Liver (tissue), 9 donors: Measurements from ENCODE around the gene AATF. TPM values are rescaled to one million over a fixed set of nuclear protein-coding genes. Genes with fewer than 3 reads are reported as not detected.

Experiments
- DNase-seq: peaks from one replicate; pipeline ENCODE4 v3.0.0-alpha.2; 2017; ENCODE audit warnings: low spot score
- H3K27ac ChIP-seq, 2 donors: one replicate each; pipeline ENCODE4 v1.7.0; 2013; ENCODE audit warnings: inconsistent platforms in 2 of 2, low read length in 2 of 2, control low read depth in 1 of 2, low read depth in 1 of 2, mild to moderate bottlenecking in 1 of 2
- H3K27me3 ChIP-seq, 4 donors: one replicate each; pipeline versions ENCODE4 v1.6.1 to v1.7.0; 2013; ENCODE audit warnings: low read length in 3 of 4, inconsistent platforms in 1 of 4, mild to moderate bottlenecking in 1 of 4, moderate library complexity in 1 of 4; ENCODE audit not compliant: control insufficient read depth in 4 of 4, insufficient read depth in 4 of 4
- H3K36me3 ChIP-seq, 4 donors: one replicate each; pipeline versions ENCODE4 v1.6.1 to v1.7.0; 2013; ENCODE audit warnings: low read length in 3 of 4, mild to moderate bottlenecking in 3 of 4, low read depth in 1 of 4, moderate library complexity in 1 of 4; ENCODE audit not compliant: control insufficient read depth in 4 of 4, insufficient read depth in 3 of 4
- H3K4me1 ChIP-seq, 4 donors: one replicate each; pipeline versions ENCODE4 v1.6.1 to v1.7.0; 2013; ENCODE audit warnings: low read length in 3 of 4, mild to moderate bottlenecking in 3 of 4, moderate library complexity in 1 of 4; ENCODE audit not compliant: control insufficient read depth in 4 of 4, insufficient read depth in 4 of 4
- H3K4me3 ChIP-seq, 3 donors: one replicate each; pipeline versions ENCODE4 v1.6.1 to v1.7.0; 2013; ENCODE audit warnings: low read length in 3 of 3, control low read depth in 1 of 3, low read depth in 1 of 3, mild to moderate bottlenecking in 1 of 3
- H3K9ac ChIP-seq, 2 donors: one replicate each; pipeline ENCODE4 v1.7.0; 2013; ENCODE audit warnings: low read length in 2 of 2, mild to moderate bottlenecking in 2 of 2, moderate library complexity in 2 of 2, control low read depth in 1 of 2, low read depth in 1 of 2
- H3K9me3 ChIP-seq, 4 donors: one replicate each; pipeline versions ENCODE4 v1.6.1 to v1.7.0; 2013; ENCODE audit warnings: low read length in 3 of 4; ENCODE audit not compliant: control insufficient read depth in 4 of 4
- EGR1 ChIP-seq, 2 donors: IDR thresholded peaks; 2 replicates each; pipeline ENCODE4 v1.6.1; 2016 to 2018; ENCODE audit warnings: antibody characterized with exemption in 2 of 2, low read depth in 2 of 2
- FOXA1 ChIP-seq: IDR thresholded peaks from 2 replicates; pipeline ENCODE4 v1.6.1; 2016; ENCODE audit warnings: antibody characterized with exemption
- FOXA2 ChIP-seq: IDR thresholded peaks from 2 replicates; pipeline ENCODE4 v1.6.1; 2016; ENCODE audit warnings: antibody characterized with exemption
- GABPA ChIP-seq, 2 donors: IDR thresholded peaks in 1 of 2; conservative IDR thresholded peaks in 1 of 2; 2 replicates each; pipeline ENCODE4 v1.6.1; 2016; ENCODE audit warnings: antibody characterized with exemption in 2 of 2, mild to moderate bottlenecking in 1 of 2, moderate library complexity in 1 of 2
- HNF4A ChIP-seq, 2 donors: conservative IDR thresholded peaks; 2 replicates each; pipeline ENCODE4 v1.6.1; 2016; ENCODE audit warnings: antibody characterized with exemption in 2 of 2, mild to moderate bottlenecking in 2 of 2
- HNF4G ChIP-seq: IDR thresholded peaks from 2 replicates; pipeline ENCODE4 v1.6.1; 2016; ENCODE audit warnings: antibody characterized with exemption
- JUND ChIP-seq, 2 donors: IDR thresholded peaks; 2 replicates each; pipeline ENCODE4 v1.6.1; 2016; ENCODE audit warnings: antibody characterized with exemption in 2 of 2
- NR2F2 ChIP-seq: IDR thresholded peaks from 2 replicates; pipeline ENCODE4 v1.6.1; 2016; ENCODE audit warnings: antibody characterized with exemption
- RAD21 ChIP-seq, 2 donors: IDR thresholded peaks; 2 replicates each; pipeline ENCODE4 v1.6.1; 2016; ENCODE audit warnings: antibody characterized with exemption in 2 of 2, mild to moderate bottlenecking in 2 of 2
- RXRA ChIP-seq, 2 donors: IDR thresholded peaks; 2 replicates each; pipeline ENCODE4 v1.6.1; 2017 to 2018; ENCODE audit warnings: antibody characterized with exemption in 2 of 2, mild to moderate bottlenecking in 1 of 2
- SP1 ChIP-seq: IDR thresholded peaks from 2 replicates; pipeline ENCODE4 v1.6.1; 2018; ENCODE audit warnings: antibody characterized with exemption, mild to moderate bottlenecking
- TAF1 ChIP-seq: conservative IDR thresholded peaks from 2 replicates; pipeline ENCODE4 v1.6.1; 2016; ENCODE audit warnings: antibody characterized with exemption, mild to moderate bottlenecking
- WGBS: extraction: QIAGEN DNeasy Blood & Tissue Kit; methylation state at CpG from one replicate; pipeline ENCODE4 v1.1.7; 2013; 5-methylcytosine and 5-hydroxymethylcytosine counted together
- polyA plus RNA-seq, 2 donors: library from polyadenylated mRNA; stranded (reverse) in 1 of 2; unstranded in 1 of 2; fragments of 200-250 nt in 1 of 2; fragments of >200 nt in 1 of 2; fragmentation: Nextera tagmentation in 1 of 2; extraction: Ambion mirVana in 1 of 2; gene quantifications; one replicate each; pipeline versions ENCODE4 v1.2.1 to v1.2.3, GENCODE V29; 2013 to 2015
- total RNA-seq, 2 donors: library from RNA; depleted of rRNA; stranded (reverse); fragments of >200 nt; gene quantifications; one replicate each; pipeline ENCODE4 v1.2.3, GENCODE V29; 2014
- TF ChIP-seq, protein P1 (sequence below): fragments of 150-350 bp; IDR thresholded peaks from 2 replicates; pipeline ENCODE4 v1.5.1; 2017; ENCODE audit warnings: improper control_type of control experiment, low read depth, low read length; ENCODE audit not compliant: missing input control
- TF ChIP-seq, protein P2 (sequence below): IDR thresholded peaks from 2 replicates; pipeline ENCODE4 v1.6.1; 2016; ENCODE audit warnings: antibody characterized with exemption
- TF ChIP-seq, protein P3 (sequence below): IDR thresholded peaks from 2 replicates; pipeline ENCODE4 v1.6.1; 2016; ENCODE audit warnings: antibody characterized with exemption, mild to moderate bottlenecking
- TF ChIP-seq, protein P4 (sequence below): IDR thresholded peaks from 2 replicates; pipeline ENCODE4 v1.6.1; 2016; ENCODE audit warnings: antibody characterized with exemption
- TF ChIP-seq, protein P5 (sequence below): IDR thresholded peaks from 2 replicates; pipeline ENCODE4 v1.6.1; 2016; ENCODE audit warnings: antibody characterized with exemption
- donor health status: healthy.
- donor health status: healthy.
- donor health status: healthy.
- donor health status: healthy.
- donor health status: healthy.

Gene AATF
- total and polyA plus RNA-seq, 4 donors = 10.8 to 16.9 (median 13.4) TPM

DNA sequence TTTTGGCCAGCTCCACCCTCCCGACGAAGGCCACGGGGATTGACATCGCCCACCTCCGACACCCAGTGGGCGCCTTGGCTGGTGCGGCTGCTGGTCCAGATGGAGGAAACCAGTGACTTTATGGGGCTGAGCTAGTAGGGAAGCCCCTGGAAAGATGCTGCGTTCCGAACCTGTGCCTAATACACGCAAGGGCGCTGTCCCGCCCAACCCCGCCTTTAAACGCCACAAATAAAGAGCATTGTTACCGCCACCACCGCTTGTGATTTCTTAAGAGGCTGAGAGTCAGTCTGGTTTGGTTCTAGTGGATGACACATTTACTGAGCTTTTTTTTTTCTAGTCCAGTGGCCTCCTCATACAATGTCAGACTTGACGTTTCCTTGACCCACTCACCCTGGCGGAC lies 107.9 kb downstream of the AATF start:
- Histone ChIP-seq H3K27ac (no peak overlapping the region), H3K4me3 (no peak overlapping the region), H3K4me1 (peaks cover 2 to 10% (median 6%) of the 10 kb centered on the region in 4 donors), H3K27me3 (no peaks in the 10 kb centered on the region), H3K36me3 (peaks cover 1 to 10% (median 6%) of the 10 kb centered on the region in 4 donors), H3K9ac (no peak overlapping the region), H3K9me3 (no peaks in the 10 kb centered on the region)
- WGBS = 97% methylated on average over 18 of the region's 18 CpGs
- no peak for DNase-seq
- TF ChIP-seq NR2F2 (no peak), TAF1 (no peak), FOXA2 (no peak), HNF4A (conservative IDR thresholded peaks at IDR 0.05) (no peak), RAD21 (IDR thresholded peaks at IDR 0.05) (no peak), EGR1 (IDR thresholded peaks at IDR 0.05; ENCODE audit: low read depth in 2 of 2) (no peak), FOXA1 (no peak), HNF4G (no peak), RXRA (IDR thresholded peaks at IDR 0.05) (no peak), SP1 (no peak), GABPA (IDR thresholded peaks at IDR 0.05 in 1 of 2, conservative IDR thresholded peaks at IDR 0.05 in 1 of 2) (no peak), JUND (IDR thresholded peaks at IDR 0.05) (no peak)
- TF ChIP-seq, protein P1, sequence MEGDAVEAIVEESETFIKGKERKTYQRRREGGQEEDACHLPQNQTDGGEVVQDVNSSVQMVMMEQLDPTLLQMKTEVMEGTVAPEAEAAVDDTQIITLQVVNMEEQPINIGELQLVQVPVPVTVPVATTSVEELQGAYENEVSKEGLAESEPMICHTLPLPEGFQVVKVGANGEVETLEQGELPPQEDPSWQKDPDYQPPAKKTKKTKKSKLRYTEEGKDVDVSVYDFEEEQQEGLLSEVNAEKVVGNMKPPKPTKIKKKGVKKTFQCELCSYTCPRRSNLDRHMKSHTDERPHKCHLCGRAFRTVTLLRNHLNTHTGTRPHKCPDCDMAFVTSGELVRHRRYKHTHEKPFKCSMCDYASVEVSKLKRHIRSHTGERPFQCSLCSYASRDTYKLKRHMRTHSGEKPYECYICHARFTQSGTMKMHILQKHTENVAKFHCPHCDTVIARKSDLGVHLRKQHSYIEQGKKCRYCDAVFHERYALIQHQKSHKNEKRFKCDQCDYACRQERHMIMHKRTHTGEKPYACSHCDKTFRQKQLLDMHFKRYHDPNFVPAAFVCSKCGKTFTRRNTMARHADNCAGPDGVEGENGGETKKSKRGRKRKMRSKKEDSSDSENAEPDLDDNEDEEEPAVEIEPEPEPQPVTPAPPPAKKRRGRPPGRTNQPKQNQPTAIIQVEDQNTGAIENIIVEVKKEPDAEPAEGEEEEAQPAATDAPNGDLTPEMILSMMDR = no peak
- TF ChIP-seq, protein P2, sequence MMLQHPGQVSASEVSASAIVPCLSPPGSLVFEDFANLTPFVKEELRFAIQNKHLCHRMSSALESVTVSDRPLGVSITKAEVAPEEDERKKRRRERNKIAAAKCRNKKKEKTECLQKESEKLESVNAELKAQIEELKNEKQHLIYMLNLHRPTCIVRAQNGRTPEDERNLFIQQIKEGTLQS = no peak

DNA sequence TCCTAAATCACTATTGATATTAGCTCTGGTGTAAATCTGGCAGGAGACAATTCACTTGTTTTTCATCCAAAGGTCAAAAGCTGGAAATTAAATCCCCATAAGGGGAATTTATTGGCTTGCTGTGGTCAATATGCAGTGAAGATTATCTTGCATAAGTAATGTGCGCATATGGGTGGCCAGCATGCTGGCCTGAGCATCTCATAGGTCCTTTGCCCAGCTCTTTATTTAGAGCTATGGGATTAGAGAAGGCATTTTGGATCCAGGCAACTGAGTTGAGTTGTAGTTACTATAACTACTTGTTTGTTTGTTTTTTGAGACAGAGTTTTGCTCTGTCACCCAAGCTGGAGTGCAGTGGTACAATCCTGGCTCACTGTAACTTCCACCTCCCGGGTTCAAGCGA lies 110.7 kb downstream of the AATF start:
- Histone ChIP-seq H3K4me1 (no peaks in the 10 kb centered on the region), H3K4me3 (no peak overlapping the region), H3K9me3 (no peaks in the 10 kb centered on the region), H3K27me3 (no peaks in the 10 kb centered on the region), H3K9ac (no peak overlapping the region), H3K36me3 (peaks cover 1 to 8% (median 6%) of the 10 kb centered on the region in 4 donors), H3K27ac (no peak overlapping the region)
- 96% methylated on average over 3 of the region's 3 CpGs for WGBS
- no peak for TF ChIP-seq NR2F2
- TF ChIP-seq, protein P2 = no peak
- no peak for TF ChIP-seq HNF4G
- TF ChIP-seq, protein P3, sequence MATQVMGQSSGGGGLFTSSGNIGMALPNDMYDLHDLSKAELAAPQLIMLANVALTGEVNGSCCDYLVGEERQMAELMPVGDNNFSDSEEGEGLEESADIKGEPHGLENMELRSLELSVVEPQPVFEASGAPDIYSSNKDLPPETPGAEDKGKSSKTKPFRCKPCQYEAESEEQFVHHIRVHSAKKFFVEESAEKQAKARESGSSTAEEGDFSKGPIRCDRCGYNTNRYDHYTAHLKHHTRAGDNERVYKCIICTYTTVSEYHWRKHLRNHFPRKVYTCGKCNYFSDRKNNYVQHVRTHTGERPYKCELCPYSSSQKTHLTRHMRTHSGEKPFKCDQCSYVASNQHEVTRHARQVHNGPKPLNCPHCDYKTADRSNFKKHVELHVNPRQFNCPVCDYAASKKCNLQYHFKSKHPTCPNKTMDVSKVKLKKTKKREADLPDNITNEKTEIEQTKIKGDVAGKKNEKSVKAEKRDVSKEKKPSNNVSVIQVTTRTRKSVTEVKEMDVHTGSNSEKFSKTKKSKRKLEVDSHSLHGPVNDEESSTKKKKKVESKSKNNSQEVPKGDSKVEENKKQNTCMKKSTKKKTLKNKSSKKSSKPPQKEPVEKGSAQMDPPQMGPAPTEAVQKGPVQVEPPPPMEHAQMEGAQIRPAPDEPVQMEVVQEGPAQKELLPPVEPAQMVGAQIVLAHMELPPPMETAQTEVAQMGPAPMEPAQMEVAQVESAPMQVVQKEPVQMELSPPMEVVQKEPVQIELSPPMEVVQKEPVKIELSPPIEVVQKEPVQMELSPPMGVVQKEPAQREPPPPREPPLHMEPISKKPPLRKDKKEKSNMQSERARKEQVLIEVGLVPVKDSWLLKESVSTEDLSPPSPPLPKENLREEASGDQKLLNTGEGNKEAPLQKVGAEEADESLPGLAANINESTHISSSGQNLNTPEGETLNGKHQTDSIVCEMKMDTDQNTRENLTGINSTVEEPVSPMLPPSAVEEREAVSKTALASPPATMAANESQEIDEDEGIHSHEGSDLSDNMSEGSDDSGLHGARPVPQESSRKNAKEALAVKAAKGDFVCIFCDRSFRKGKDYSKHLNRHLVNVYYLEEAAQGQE = no peak
- TF ChIP-seq FOXA2 = no peak
- no peak for TF ChIP-seq TAF1
- TF ChIP-seq RXRA (IDR thresholded peaks at IDR 0.05) = no peak
- no peak for TF ChIP-seq EGR1 (IDR thresholded peaks at IDR 0.05; ENCODE audit: low read depth in 2 of 2)
- TF ChIP-seq, protein P4, sequence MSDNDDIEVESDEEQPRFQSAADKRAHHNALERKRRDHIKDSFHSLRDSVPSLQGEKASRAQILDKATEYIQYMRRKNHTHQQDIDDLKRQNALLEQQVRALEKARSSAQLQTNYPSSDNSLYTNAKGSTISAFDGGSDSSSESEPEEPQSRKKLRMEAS = no peak
- TF ChIP-seq, protein P5, sequence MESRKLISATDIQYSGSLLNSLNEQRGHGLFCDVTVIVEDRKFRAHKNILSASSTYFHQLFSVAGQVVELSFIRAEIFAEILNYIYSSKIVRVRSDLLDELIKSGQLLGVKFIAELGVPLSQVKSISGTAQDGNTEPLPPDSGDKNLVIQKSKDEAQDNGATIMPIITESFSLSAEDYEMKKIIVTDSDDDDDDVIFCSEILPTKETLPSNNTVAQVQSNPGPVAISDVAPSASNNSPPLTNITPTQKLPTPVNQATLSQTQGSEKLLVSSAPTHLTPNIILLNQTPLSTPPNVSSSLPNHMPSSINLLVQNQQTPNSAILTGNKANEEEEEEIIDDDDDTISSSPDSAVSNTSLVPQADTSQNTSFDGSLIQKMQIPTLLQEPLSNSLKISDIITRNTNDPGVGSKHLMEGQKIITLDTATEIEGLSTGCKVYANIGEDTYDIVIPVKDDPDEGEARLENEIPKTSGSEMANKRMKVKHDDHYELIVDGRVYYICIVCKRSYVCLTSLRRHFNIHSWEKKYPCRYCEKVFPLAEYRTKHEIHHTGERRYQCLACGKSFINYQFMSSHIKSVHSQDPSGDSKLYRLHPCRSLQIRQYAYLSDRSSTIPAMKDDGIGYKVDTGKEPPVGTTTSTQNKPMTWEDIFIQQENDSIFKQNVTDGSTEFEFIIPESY = no peak
- DNase-seq = no peak
